Mucosa of descending colon (tissue), 3 donors: Measurements from ENCODE around the gene RDH14. TPM values are rescaled to one million over a fixed set of nuclear protein-coding genes. Genes with fewer than 3 reads are reported as not detected.
A peak's percentile ranks its signal among the peaks of the same experiment; 100 is the strongest.

Experiments used
- ATAC-seq: fragments of 200-7000 bp; cut with Tn5 transposase; one replicate; pipeline ENCODE4 v1.9.1; 2020; ENCODE audit warnings: mild to moderate bottlenecking, moderate library complexity
- DNase-seq, 3 donors: peaks; one replicate each; pipeline ENCODE4 v3.0.0-alpha.2; 2020
- H3K36me3 ChIP-seq: fragments of 200-600 bp; one replicate; pipeline ENCODE4 v1.8.0; 2021; ENCODE audit warnings: low read depth, mild to moderate bottlenecking
- H3K4me1 ChIP-seq: fragments of 200-600 bp; one replicate; pipeline ENCODE4 v1.8.0; 2021; ENCODE audit warnings: low read depth, mild to moderate bottlenecking
- H3K4me3 ChIP-seq: fragments of 200-600 bp; one replicate; pipeline ENCODE4 v1.8.0; 2021; ENCODE audit warnings: mild to moderate bottlenecking
- H3K9me3 ChIP-seq: fragments of 200-600 bp; one replicate; pipeline ENCODE4 v1.8.0; 2021; ENCODE audit warnings: mild to moderate bottlenecking
- intact Hi-C, 2 donors: fragments of 100-400 bp; cut with DNase I in 1 of 2; cut with micrococcal nuclease in 1 of 2; formaldehyde crosslinking; loops; one replicate each; pipeline versions ENCODE4 v1.11.0 to v1.11.1; 2022; cut with DNase I, micrococcal nuclease
- total RNA-seq, 3 donors: library from RNA; stranded (reverse); fragmentation: NEBNext Ultra II Directional in 2 of 3; extraction: Animal tissue kit (Norgen Biotek cat#: 25700) in 2 of 3; gene quantifications; one replicate each; pipeline versions ENCODE4 v1.2.1 to v1.2.4, GENCODE V29; 2021 to 2023
- TF ChIP-seq, protein P1 (sequence below): fragments of 200-600 bp; IDR thresholded peaks from one replicate; pipeline ENCODE4 v1.8.0; 2022; ENCODE audit warnings: antibody characterized with exemption, mild to moderate bottlenecking
- donor health status: DM: no; HTN: no; CAD: no; lungs with moderate emphysema.
- donor health status: DM: no; HTN: no; CAD: no.
- donor health status: DM: no; HTN: yes; CAD: no.

RDH14 gene
- total RNA-seq, 3 donors from 2014 or later, result 16.2 to 25.3 (median 17.1) TPM

DNA sequence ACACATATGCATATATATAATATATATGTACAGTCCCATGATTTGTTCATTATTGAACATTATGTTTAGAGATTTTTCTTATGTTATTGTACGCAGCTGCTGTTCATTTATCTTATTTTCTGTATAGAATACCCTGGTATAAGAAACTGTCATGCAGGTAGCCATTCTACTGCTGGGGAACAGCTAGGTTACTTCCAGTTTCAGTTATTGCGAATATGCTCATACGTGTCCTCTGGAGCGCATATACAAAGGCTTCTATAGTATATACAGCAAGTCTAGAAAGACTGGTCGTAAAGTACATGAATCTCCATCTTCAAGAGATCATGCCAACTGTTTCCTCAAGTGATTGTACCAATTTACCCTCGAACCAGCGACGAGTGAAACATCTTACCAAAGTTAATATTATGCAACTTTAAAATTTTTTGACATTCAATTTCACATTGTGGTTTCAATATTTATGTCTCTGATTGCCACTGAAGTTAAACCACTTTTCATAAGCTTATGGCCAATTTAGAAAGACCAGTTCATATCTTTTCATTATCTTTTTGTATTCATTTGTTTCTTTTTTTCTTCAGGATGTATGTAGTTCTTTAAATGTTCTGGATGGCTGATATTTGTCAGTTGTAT is 53.5 kb downstream of the RDH14 start:
- Histone ChIP-seq H3K4me3 (no peak overlapping the region), H3K36me3 (no peaks in the 10 kb centered on the region), H3K4me1 (no peaks in the 10 kb centered on the region), H3K9me3 (no peaks in the 10 kb centered on the region)
- TF ChIP-seq, protein P1, sequence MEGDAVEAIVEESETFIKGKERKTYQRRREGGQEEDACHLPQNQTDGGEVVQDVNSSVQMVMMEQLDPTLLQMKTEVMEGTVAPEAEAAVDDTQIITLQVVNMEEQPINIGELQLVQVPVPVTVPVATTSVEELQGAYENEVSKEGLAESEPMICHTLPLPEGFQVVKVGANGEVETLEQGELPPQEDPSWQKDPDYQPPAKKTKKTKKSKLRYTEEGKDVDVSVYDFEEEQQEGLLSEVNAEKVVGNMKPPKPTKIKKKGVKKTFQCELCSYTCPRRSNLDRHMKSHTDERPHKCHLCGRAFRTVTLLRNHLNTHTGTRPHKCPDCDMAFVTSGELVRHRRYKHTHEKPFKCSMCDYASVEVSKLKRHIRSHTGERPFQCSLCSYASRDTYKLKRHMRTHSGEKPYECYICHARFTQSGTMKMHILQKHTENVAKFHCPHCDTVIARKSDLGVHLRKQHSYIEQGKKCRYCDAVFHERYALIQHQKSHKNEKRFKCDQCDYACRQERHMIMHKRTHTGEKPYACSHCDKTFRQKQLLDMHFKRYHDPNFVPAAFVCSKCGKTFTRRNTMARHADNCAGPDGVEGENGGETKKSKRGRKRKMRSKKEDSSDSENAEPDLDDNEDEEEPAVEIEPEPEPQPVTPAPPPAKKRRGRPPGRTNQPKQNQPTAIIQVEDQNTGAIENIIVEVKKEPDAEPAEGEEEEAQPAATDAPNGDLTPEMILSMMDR, result no peak
- intact Hi-C loops, result no loop called here
- ATAC-seq (no peak), DNase-seq (no peak)

DNA sequence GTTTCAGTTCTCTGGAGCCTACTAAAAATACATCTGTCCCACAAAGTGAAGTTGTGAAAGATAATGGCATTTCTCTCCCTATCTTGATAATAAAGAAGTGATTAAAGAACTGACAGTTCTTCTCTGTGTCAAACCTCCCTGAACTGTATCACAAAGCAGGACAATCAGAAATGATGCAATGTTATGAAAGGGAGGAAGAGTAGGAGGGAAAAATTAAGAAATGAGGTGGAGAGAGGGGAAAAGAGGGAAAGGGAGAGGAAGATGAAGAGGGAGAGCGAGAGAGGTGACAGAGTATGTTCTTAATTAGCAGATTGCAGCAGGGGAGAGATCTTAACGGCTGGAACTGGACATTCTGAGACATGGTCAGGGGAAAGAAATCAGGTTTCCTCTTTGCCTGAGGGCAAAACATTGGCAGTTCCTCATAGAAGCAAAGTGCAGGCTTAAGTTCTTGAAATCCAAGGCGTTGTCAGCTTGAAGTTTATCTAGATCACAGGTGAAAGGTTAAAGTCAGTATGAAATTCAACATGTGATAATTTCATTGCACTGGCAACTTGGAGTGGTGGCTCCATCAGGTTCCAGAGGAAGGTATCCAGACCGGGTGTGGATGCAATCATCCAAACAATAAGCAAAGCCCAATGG is 54.6 kb downstream of the RDH14 start:
- TF ChIP-seq, protein P1, result no peak
- ATAC-seq (peak; percentile 60), DNase-seq (no peak)
- Histone ChIP-seq H3K9me3 (no peaks in the 10 kb centered on the region), H3K4me1 (no peaks in the 10 kb centered on the region), H3K36me3 (no peaks in the 10 kb centered on the region), H3K4me3 (no peak overlapping the region)
- intact Hi-C loops, result no loop called here

Other genes with a start within 250 kb of the RDH14 start
- gene NT5C1B, start 28.9 kb upstream of the RDH14 start, total RNA-seq, result not detected